ENCODE data around the gene BMP7. TPM values are rescaled to one million over a fixed set of nuclear protein-coding genes. Genes with fewer than 3 reads are reported as not detected.

BMP7 gene
- total and polyA plus RNA-seq, 11 donors: 0.72 to 12.3 (median 3.7) TPM

DNA sequence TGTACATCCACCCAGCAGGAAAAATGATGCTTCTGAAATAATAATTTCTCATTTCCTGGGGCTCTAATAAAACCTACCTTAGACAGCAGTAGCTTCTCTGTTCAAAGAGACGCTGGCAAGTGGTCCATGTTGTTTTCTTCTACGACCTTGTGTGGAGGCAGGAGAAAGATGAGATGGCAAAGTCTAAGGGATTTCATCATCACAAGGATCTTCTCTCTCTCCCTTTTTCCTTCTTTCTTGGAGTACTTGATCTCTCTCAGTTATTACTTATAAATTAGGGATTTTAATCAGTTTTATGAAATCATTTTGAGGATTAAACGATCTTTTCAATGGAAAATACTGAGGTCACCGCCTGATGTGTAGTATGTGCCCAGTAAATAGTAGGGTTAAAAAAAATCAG is 147.5 kb downstream of the BMP7 start:
- DNase-seq: no peak
- no peak for ATAC-seq
- H3K36me3 ChIP-seq: no peaks in the 10 kb centered on the region
- H3K4me1 ChIP-seq: no peaks in the 10 kb centered on the region
- no peak overlapping the region for H3K27ac ChIP-seq
- H3K27me3 ChIP-seq: peaks cover 0 to 5% (median 0%) of the 10 kb centered on the region in 9 donors
- H3K9me3 ChIP-seq: peaks cover 0 to 3% (median 0%) of the 10 kb centered on the region in 12 donors
- no peak for TF ChIP-seq POLR2A (IDR thresholded peaks at IDR 0.05)
- TF ChIP-seq, protein P1, sequence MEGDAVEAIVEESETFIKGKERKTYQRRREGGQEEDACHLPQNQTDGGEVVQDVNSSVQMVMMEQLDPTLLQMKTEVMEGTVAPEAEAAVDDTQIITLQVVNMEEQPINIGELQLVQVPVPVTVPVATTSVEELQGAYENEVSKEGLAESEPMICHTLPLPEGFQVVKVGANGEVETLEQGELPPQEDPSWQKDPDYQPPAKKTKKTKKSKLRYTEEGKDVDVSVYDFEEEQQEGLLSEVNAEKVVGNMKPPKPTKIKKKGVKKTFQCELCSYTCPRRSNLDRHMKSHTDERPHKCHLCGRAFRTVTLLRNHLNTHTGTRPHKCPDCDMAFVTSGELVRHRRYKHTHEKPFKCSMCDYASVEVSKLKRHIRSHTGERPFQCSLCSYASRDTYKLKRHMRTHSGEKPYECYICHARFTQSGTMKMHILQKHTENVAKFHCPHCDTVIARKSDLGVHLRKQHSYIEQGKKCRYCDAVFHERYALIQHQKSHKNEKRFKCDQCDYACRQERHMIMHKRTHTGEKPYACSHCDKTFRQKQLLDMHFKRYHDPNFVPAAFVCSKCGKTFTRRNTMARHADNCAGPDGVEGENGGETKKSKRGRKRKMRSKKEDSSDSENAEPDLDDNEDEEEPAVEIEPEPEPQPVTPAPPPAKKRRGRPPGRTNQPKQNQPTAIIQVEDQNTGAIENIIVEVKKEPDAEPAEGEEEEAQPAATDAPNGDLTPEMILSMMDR (IDR thresholded peaks at IDR 0.05): no peak
- intact Hi-C loops (cut with DNase I): no loop called here
- WGBS, 4 donors: 86 to 92% (median 91%) methylated on average over 4 of the region's 4 CpGs
- no peak overlapping the region for H3K4me3 ChIP-seq

Other genes starting within 250 kb of the BMP7 start
- not detected for gene SPO11, start 63.2 kb upstream of the BMP7 start, total RNA-seq
- gene SPO11, start 63.2 kb upstream of the BMP7 start, polyA plus RNA-seq: not detected
- gene RAE1, start 84.6 kb upstream of the BMP7 start, total RNA-seq: 10 to 100 TPM; 12.9 to 18.6 (median 15.5) TPM
- 10 to 100 TPM in 1 of 2 donors, 1 to 10 TPM in 1; 7.5 to 26.8 TPM for gene RAE1, start 84.6 kb upstream of the BMP7 start, polyA plus RNA-seq
- 10 to 100 TPM; 45.6 to 97.9 (median 62.3) TPM for gene RBM38, start 124.8 kb upstream of the BMP7 start, total RNA-seq
- 100 to 1,000 TPM in 1 of 2 donors, 10 to 100 TPM in 1; 68.5 to 112 TPM for gene RBM38, start 124.8 kb upstream of the BMP7 start, polyA plus RNA-seq